ENCODE results near the gene MXI1.
"Not testable (repeated sequence)": the region's sequence is repeated elsewhere in the genome, so short reads cannot be mapped to it uniquely, and the experiment has no call there.

The MXI1 gene

DNA sequence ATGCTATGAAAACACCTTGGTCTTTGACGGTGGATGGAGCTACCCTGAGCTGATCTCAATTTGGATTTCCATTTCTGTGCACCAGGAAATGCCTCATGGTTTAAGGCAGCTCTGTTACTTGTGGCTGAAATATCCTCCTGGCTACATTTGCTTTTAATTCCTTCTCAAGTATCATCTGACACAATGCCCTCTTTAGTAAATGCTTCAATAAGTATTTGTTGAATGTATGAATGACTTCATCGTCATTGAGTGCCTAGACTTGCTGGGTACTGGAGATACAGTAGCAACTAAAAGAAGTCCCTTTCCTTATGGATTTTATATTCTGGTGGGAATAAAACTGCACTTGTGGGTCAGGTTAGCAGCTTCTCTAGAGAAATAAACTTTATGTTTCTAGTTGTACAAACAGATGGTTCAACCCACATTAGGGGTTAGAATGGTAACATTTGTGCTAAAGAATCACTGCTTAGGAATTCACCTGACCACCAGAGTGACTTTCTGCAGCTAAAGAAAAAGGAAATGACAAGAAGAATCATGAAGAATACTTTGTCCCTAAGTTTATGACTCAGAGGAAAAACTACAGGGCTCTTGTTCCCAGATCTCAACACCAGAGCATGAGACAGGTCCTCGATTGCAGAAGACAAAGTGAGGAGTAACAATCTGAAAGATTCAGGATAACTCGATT lies 119.1 kb downstream of the MXI1 start:
- Histone ChIP-seq H3K4me1 (ENCODE audit: insufficient read depth, low read length) (no peaks in the 10 kb centered on the region), H3K27ac (ENCODE audit: low read depth, low read length) (no peak overlapping the region), H3K36me3 (ENCODE audit: insufficient read depth, low read length) (no peaks in the 10 kb centered on the region), H3K9me3 (ENCODE audit: insufficient read depth, low read depth, low read length) (peaks cover 27% of the 10 kb centered on the region), H3K4me3 (ENCODE audit: low read length) (no peak overlapping the region), H3K27me3 (ENCODE audit: insufficient read depth, low read length) (no peaks in the 10 kb centered on the region), H3K9ac (ENCODE audit: low read depth, low read length) (no peak overlapping the region)
- 85% methylated on average over 4 of the region's 4 CpGs for WGBS

- Histone ChIP-seq H3K9me3 (ENCODE audit: insufficient read depth, low read depth, low read length) (peaks cover 28% of the 10 kb centered on the region), H3K36me3 (ENCODE audit: insufficient read depth, low read length) (no peaks in the 10 kb centered on the region), H3K4me3 (ENCODE audit: low read length) (no peak overlapping the region), H3K27ac (ENCODE audit: low read depth, low read length) (no peak overlapping the region), H3K4me1 (ENCODE audit: insufficient read depth, low read length) (no peaks in the 10 kb centered on the region), H3K9ac (ENCODE audit: low read depth, low read length) (no peak overlapping the region), H3K27me3 (ENCODE audit: insufficient read depth, low read length) (no peaks in the 10 kb centered on the region)
- 92% methylated on average over 5 of the region's 5 CpGs for WGBS
These were observed 120.0 kb downstream of the MXI1 start for GRCh38 chr10:110327262-110327914.

- H3K4me1 ChIP-seq (ENCODE audit: insufficient read depth, low read length): peaks cover 3% of the 10 kb centered on the region
- no peaks in the 10 kb centered on the region for H3K27me3 ChIP-seq (ENCODE audit: insufficient read depth, low read length)
- H3K36me3 ChIP-seq (ENCODE audit: insufficient read depth, low read length): no peaks in the 10 kb centered on the region
- no peak overlapping the region for H3K9ac ChIP-seq (ENCODE audit: low read depth, low read length)
- H3K9me3 ChIP-seq (ENCODE audit: insufficient read depth, low read depth, low read length): peaks cover 28% of the 10 kb centered on the region
- no peak overlapping the region for H3K4me3 ChIP-seq (ENCODE audit: low read length)
- 94% methylated on average over 6 of the region's 6 CpGs for WGBS
- no peak overlapping the region for H3K27ac ChIP-seq (ENCODE audit: low read depth, low read length)
These were observed 123.3 kb downstream of the MXI1 start for GRCh38 chr10:110330675-110331074.

GRCh38 chr10:110331226-110331795 lies 123.9 kb downstream of the MXI1 start:
- not testable (repeated sequence) for H3K36me3 ChIP-seq (ENCODE audit: insufficient read depth, low read length); H3K27ac ChIP-seq (ENCODE audit: low read depth, low read length); H3K4me3 ChIP-seq (ENCODE audit: low read length); H3K9ac ChIP-seq (ENCODE audit: low read depth, low read length); H3K4me1 ChIP-seq (ENCODE audit: insufficient read depth, low read length); H3K27me3 ChIP-seq (ENCODE audit: insufficient read depth, low read length)
- 95% methylated on average over 32 of the region's 32 CpGs for WGBS
- peaks cover 28% of the 10 kb centered on the region for H3K9me3 ChIP-seq (ENCODE audit: insufficient read depth, low read depth, low read length)

GRCh38 chr10:110334061-110334656 lies 126.8 kb downstream of the MXI1 start:
- Histone ChIP-seq H3K4me1 (ENCODE audit: insufficient read depth, low read length) (peaks cover 20% of the 10 kb centered on the region), H3K4me3 (ENCODE audit: low read length) (no peak overlapping the region), H3K9me3 (ENCODE audit: insufficient read depth, low read depth, low read length) (peaks cover 21% of the 10 kb centered on the region), H3K27me3 (ENCODE audit: insufficient read depth, low read length) (no peaks in the 10 kb centered on the region), H3K9ac (ENCODE audit: low read depth, low read length) (no peak overlapping the region), H3K27ac (ENCODE audit: low read depth, low read length) (no peak overlapping the region), H3K36me3 (ENCODE audit: insufficient read depth, low read length) (no peaks in the 10 kb centered on the region)
- 83% methylated on average over 4 of the region's 5 CpGs for WGBS

GRCh38 chr10:110335314-110336064 lies 128.1 kb downstream of the MXI1 start:
- H3K4me3 ChIP-seq (ENCODE audit: low read length): no peak overlapping the region
- peaks cover 20% of the 10 kb centered on the region for H3K4me1 ChIP-seq (ENCODE audit: insufficient read depth, low read length)
- H3K36me3 ChIP-seq (ENCODE audit: insufficient read depth, low read length): no peaks in the 10 kb centered on the region
- no peaks in the 10 kb centered on the region for H3K27me3 ChIP-seq (ENCODE audit: insufficient read depth, low read length)
- 75% methylated on average over 7 of the region's 7 CpGs for WGBS
- H3K9ac ChIP-seq (ENCODE audit: low read depth, low read length): no peak overlapping the region
- H3K27ac ChIP-seq (ENCODE audit: low read depth, low read length): peak overlapping the region; percentile 45; the same call in 1 of the 2 replicates
- peaks cover 10% of the 10 kb centered on the region for H3K9me3 ChIP-seq (ENCODE audit: insufficient read depth, low read depth, low read length)

- Histone ChIP-seq H3K9me3 (ENCODE audit: insufficient read depth, low read depth, low read length) (peaks cover 3% of the 10 kb centered on the region; the same call in 1 of the 2 replicates), H3K36me3 (ENCODE audit: insufficient read depth, low read length) (no peaks in the 10 kb centered on the region), H3K27ac (ENCODE audit: low read depth, low read length) (peak overlapping the region; percentile 45), H3K27me3 (ENCODE audit: insufficient read depth, low read length) (no peaks in the 10 kb centered on the region), H3K4me1 (ENCODE audit: insufficient read depth, low read length) (peaks cover 20% of the 10 kb centered on the region), H3K4me3 (ENCODE audit: low read length) (peak overlapping the region; percentile 6; the same call in 1 of the 2 replicates), H3K9ac (ENCODE audit: low read depth, low read length) (no peak overlapping the region)
- 35% methylated on average over 10 of the region's 10 CpGs for WGBS
These were observed 128.8 kb downstream of the MXI1 start for GRCh38 chr10:110336111-110336721.

All from HUES64 (cell line).